MCF 10A (cell line): ENCODE measurements around the gene MYO18B. TPM values are rescaled to one million over a fixed set of nuclear protein-coding genes. Genes with fewer than 3 reads are reported as not detected.

Experiments
- BruUV-seq: library from RNA; stranded (reverse); fragments of 400-500 nt; replicated peaks from 2 replicates; lab custom pipeline; 2021; lab: Mats Ljungman, UMichigan
- CTCF ChIA-PET: fragments of 300-600 bp; sonication (Branson Sonifier 250); formaldehyde crosslinking; extraction: SDS; loops from one replicate; lab custom pipeline; 2021; ENCODE audit warnings: antibody characterized with exemption, inconsistent platforms; lab: Yijun Ruan, JAX
- POLR2A ChIA-PET: fragments of 300-600, 350-650 bp; sonication (Branson Sonifier 250); formaldehyde crosslinking; extraction: SDS; loops from one replicate; lab custom pipeline; 2020; ENCODE audit warnings: antibody characterized with exemption, inconsistent platforms; lab: Yijun Ruan, JAX
- DNase-seq: peaks from one replicate; pipeline ENCODE4 v3.0.0-alpha.2; 2018; ENCODE audit not compliant: unreplicated experiment
- H3K27ac Mint-ChIP-seq: one replicate; pipeline ENCODE4 v1.8.0; 2022; ENCODE audit warnings: mild to moderate bottlenecking, low read depth, mixed read lengths; ENCODE audit not compliant: unreplicated experiment
- H3K27me3 Mint-ChIP-seq: one replicate; pipeline ENCODE4 v1.8.0; 2022; ENCODE audit warnings: mixed read lengths; ENCODE audit not compliant: insufficient read depth, unreplicated experiment
- H3K36me3 Mint-ChIP-seq: one replicate; pipeline ENCODE4 v1.8.0; 2022; ENCODE audit warnings: mild to moderate bottlenecking, moderate library complexity, mixed read lengths; ENCODE audit not compliant: insufficient read depth, unreplicated experiment
- H3K4me1 Mint-ChIP-seq: one replicate; pipeline ENCODE4 v1.8.0; 2022; ENCODE audit warnings: mixed read lengths; ENCODE audit not compliant: insufficient read depth, unreplicated experiment
- H3K4me3 Mint-ChIP-seq: one replicate; pipeline ENCODE4 v1.8.0; 2022; ENCODE audit warnings: mild to moderate bottlenecking, moderate library complexity, mixed read lengths; ENCODE audit not compliant: unreplicated experiment
- H3K9me3 Mint-ChIP-seq: one replicate; pipeline ENCODE4 v1.8.0; 2022; ENCODE audit warnings: mixed read lengths; ENCODE audit not compliant: unreplicated experiment
- CTCF ChIP-seq: fragments of 200-600 bp; IDR thresholded peaks from one replicate; pipeline ENCODE4 v1.8.0; 2022; ENCODE audit warnings: antibody characterized with exemption, mild to moderate bottlenecking; ENCODE audit not compliant: unreplicated experiment
- intact Hi-C: fragments of 100-400 bp; cut with micrococcal nuclease; formaldehyde crosslinking; loops from 2 replicates; pipeline ENCODE4 v1.14.1; 2022
- total RNA-seq: library from RNA; stranded (reverse); gene quantifications from 2 replicates; pipeline ENCODE4 v1.2.3, GENCODE V29; 2022

MYO18B gene
- total RNA-seq, 1 experiment from 2014 or later = 0.07 TPM

- TF ChIP-seq CTCF = no peak
- ChIA-PET CTCF (interaction anchor here (0.5 to 0.8 kb wide), 3 partner anchors 33 to 235 kb away, joined by 3 read pairs; no protein-coding TSS in a partner anchor), POLR2A (interaction anchor here (1.3 kb wide), 1 partner anchor 10 kb away, joined by 3 read pairs; no protein-coding TSS in a partner anchor)
- DNase-seq = no peak
- no peaks in the 10 kb centered on the region for H3K4me1 Mint-ChIP-seq
- no TSS peak for BruUV-seq
- H3K27ac Mint-ChIP-seq = no peak overlapping the region
- intact Hi-C loops = no loop called here
- peaks cover 19% of the 10 kb centered on the region for H3K36me3 Mint-ChIP-seq
- no peaks in the 10 kb centered on the region for H3K9me3 Mint-ChIP-seq
- no peaks in the 10 kb centered on the region for H3K27me3 Mint-ChIP-seq
- no peak overlapping the region for H3K4me3 Mint-ChIP-seq
Measured at GRCh38 chr22:25694196-25694907, 47.6 kb upstream of the MYO18B start.

- no peak for DNase-seq
- ChIA-PET CTCF (interaction anchor here (0.7 to 1.1 kb wide), 3 partner anchors 78 to 186 kb away, joined by 3 to 4 read pairs (median 3); no protein-coding TSS in a partner anchor), POLR2A (interaction anchor here (0.6 to 1.3 kb wide), 2 partner anchors 11 kb away, joined by 3 read pairs; no protein-coding TSS in a partner anchor)
- Mint-ChIP-seq H3K4me1 (no peaks in the 10 kb centered on the region), H3K4me3 (no peak overlapping the region), H3K27ac (no peak overlapping the region), H3K36me3 (peaks cover 19% of the 10 kb centered on the region), H3K9me3 (no peaks in the 10 kb centered on the region), H3K27me3 (no peaks in the 10 kb centered on the region)
- no TSS peak for BruUV-seq
- intact Hi-C loops = no loop called here
- TF ChIP-seq CTCF = no peak
Measured at GRCh38 chr22:25695146-25695545, 46.8 kb upstream of the MYO18B start.

- H3K9me3 Mint-ChIP-seq = no peaks in the 10 kb centered on the region
- no peak overlapping the region for H3K27ac Mint-ChIP-seq
- no TSS peak for BruUV-seq
- no peak for DNase-seq
- H3K27me3 Mint-ChIP-seq = no peaks in the 10 kb centered on the region
- ChIA-PET POLR2A (no interaction called here), CTCF (interaction anchor here (0.6 to 1.3 kb wide), 4 partner anchors 15 to 1112 kb away, joined by 3 to 5 read pairs (median 4); no protein-coding TSS in a partner anchor)
- no peaks in the 10 kb centered on the region for H3K4me1 Mint-ChIP-seq
- TF ChIP-seq CTCF = no peak
- intact Hi-C loops = no loop called here
- H3K4me3 Mint-ChIP-seq = no peak overlapping the region
- peaks cover 19% of the 10 kb centered on the region for H3K36me3 Mint-ChIP-seq
Measured at GRCh38 chr22:25696763-25697162, 45.2 kb upstream of the MYO18B start.

GRCh38 chr22:25697181-25697664 lies 44.8 kb upstream of the MYO18B start:
- Mint-ChIP-seq H3K9me3 (no peaks in the 10 kb centered on the region), H3K27ac (no peak overlapping the region), H3K27me3 (no peaks in the 10 kb centered on the region), H3K36me3 (peaks cover 19% of the 10 kb centered on the region), H3K4me3 (no peak overlapping the region), H3K4me1 (no peaks in the 10 kb centered on the region)
- ChIA-PET POLR2A (no interaction called here), CTCF (interaction anchor here (0.6 to 4.3 kb wide), 5 partner anchors 15 to 1112 kb away, joined by 3 to 26 read pairs (median 4); no protein-coding TSS in a partner anchor)
- BruUV-seq = no TSS peak
- DNase-seq = no peak
- no peak for TF ChIP-seq CTCF
- intact Hi-C loops = no loop called here
